Activated effector memory CD4-positive, alpha-beta T cell treated with anti-CD3 and anti-CD28 coated beads, Interleukin-2, amount 50 U/mL, for 16 hours (primary cell): ENCODE results near the gene CCDC187.

Experiments
- DNase-seq: peaks from one replicate; pipeline ENCODE4 v3.0.0-alpha.2; 2020

Gene CCDC187

GRCh38 chr9:136339173-136339957 is 35.5 kb upstream of the CCDC187 start:
- peak; percentile 77 for DNase-seq

DNA sequence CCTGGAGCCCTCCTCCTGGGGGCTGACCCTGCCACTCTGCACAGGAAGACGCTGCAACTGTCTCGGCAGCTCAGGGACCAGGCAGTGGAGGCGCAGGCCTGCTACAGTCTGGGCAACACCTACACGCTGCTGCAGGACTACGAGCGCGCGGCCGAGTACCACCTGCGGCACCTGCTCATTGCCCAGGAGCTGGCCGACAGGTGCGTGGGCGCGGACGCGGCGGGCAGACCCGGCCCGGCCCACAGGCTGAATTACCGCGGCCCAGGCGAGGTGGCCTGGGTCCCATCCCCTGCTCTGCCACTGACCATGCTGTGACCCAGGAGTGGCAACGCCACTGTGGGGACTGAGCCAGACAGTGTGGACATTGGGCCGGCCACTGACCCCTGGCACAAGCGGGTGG is 34.6 kb upstream of the CCDC187 start:
- DNase-seq = no peak

GRCh38 chr9:136337416-136338395 is 33.8 kb upstream of the CCDC187 start:
- DNase-seq = no peak

DNA sequence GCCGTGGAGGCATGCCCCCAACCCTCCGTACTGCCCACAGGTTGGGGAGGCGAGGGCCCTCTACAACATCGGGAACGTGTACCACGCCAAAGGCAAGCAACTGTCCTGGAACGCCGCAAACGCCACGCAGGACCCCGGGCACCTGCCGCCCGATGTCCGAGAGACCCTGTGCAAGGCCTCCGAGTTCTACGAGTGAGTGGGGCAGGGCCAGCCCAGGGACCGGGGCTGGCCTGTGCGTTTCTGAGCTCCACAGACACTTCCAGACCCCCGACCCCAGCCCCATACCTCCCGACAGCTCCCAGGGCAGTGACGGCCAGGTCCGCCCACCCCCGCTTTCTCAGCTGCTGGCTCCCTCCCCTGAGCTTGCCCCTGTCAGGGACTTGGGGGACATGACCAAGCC is 33.0 kb upstream of the CCDC187 start:
- DNase-seq = no peak

DNA sequence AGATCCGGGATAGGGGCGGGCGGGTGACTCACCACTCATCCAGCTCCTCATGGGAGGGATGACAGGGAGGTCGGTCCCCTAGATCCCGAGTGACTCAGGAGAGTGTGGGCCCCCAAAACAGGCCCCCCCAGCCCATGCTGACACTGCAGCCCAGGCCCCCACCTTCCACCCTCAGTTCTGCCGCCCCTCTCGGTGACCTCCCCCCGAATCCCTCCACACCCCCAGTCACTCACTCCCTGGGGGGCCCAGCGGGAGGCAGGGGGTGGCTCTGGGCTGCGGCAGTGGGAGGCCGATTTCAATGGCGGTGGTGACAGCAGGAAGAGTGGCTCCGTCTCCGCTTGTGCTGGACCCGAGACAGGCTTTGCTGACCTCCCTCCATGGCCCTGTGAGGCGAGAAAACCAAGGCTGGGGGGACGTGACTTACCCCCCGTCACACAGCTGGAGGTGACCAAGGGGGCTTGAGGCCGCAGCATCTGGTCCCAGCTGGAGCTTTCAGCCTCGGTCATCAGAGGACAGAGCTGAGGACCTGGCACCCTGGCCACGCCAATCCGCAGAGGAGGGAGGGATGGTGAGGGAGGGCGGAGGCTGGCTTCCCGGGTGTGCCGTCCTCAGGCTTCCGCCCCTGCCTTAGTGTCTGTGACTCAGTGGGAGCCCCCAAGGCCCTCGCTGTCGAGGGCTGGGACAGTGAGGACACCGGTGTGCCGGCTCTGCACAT is 32.4 kb upstream of the CCDC187 start:
- no peak for DNase-seq

GRCh38 chr9:136335296-136336155 is 31.6 kb upstream of the CCDC187 start:
- DNase-seq = no peak

DNA sequence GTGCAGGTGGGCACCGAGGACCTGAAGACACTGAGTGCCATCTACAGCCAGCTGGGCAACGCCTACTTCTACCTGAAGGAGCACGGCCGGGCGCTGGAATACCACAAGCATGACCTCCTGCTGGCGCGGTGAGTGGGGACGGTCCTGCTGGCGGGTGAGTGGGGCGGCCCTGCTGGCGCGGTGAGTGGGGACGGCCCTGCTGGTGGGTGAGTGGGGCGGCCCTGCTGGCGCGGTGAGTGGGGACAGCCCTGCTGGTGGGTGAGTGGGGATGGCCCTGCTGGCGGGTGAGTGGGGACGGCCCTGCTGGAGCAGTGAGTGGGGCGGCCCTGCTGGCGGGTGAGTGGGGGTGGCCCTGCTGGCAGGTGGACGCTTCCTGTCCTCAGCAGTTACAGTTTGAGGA is 30.6 kb upstream of the CCDC187 start:
- DNase-seq = no peak

- no peak for DNase-seq
Observed at GRCh38 chr9:136333486-136333885, 29.6 kb upstream of the CCDC187 start.

GRCh38 chr9:136333045-136333444 is 29.2 kb upstream of the CCDC187 start:
- no peak for DNase-seq

DNA sequence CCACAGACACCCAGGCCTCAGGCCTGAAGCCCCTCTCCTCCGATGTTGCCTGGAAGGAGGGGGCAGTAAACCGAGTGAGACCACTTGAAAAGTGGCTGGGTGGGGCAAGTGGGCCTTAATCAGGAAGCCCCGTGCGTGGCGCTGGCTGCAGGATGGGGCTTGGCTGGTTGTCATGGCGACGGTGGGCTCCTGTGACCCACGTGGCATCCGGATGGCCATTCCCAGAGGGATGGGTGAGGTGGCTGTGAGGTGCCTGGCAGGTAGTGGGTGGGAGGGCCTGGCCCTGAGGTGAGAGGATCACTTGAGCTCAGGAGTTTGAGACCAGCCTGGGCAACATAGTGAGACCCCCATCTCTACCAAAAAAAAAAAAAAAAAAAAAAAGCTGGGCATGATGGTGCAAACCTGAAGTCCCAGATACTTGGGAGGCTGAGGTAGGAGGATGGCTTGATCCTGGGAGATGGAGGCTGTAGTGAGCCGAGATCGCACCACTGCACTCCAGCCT is 28.6 kb upstream of the CCDC187 start:
- no peak for DNase-seq

DNA sequence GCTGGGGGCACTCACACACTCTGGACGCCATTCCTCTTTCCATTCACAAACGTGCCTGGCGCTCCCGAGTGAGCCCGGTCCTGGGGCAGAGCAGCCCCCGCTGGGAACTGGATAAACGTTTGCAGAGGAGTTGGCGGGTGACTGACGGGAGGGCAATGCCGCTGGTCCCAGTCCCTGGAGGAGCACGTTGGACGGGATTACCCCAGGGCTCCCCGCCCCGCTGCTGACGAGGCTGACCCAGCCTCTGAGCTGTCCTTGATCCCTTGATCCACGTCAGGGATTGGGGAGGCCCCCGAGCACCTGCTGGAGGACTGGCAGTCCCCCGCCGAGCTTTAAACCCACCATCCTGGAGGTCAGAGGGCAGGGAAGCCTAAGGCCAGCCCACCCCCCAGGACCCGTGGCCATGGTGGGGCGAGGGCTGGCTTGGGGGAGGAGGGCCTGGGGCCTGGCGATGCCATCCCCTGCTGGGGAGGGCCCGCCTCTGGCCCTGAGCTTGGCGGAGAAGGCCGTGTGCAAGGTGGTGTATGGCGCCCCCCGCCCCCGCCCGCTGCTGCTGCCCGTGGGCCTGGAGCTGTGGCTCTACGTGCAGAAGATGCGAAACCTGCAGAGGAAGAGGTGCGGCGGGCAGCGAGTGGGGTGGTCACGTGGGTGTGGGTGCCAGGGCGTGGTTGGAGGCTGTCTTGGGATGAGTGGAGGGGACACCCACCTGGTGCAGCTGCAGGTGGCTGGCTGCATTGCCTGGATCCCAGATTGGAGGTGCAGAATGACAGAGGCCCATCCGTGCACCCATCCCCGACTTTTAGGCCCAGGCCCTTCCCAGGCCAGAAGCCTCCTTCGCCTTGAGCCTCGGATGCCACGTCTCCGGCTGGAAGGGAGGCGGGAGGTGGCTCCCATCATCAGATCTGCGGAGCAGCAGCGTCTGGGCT is 27.9 kb upstream of the CCDC187 start:
- DNase-seq = no peak

DNA sequence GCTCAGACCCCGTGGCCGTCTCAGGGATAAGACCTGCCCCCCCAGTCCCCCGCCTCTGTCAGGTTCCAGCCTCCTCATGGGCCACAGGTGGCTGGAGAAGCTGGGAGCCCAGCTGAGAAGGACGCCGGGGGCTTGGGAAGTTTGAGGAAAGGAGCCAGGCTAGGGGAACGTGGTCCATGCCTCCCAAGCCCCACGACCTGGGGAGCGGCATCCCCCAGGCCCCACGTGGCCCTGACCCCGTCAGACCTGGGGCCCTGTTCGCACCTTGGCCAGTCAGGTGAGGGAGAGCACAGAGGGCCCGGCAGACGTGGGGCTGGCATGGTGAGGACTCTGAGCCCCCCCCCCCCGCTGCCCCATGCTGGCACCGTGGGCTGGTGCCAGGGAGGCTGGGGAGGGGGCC is 27.1 kb upstream of the CCDC187 start:
- DNase-seq = no peak

GRCh38 chr9:136330406-136330990 is 26.6 kb upstream of the CCDC187 start:
- no peak for DNase-seq

DNA sequence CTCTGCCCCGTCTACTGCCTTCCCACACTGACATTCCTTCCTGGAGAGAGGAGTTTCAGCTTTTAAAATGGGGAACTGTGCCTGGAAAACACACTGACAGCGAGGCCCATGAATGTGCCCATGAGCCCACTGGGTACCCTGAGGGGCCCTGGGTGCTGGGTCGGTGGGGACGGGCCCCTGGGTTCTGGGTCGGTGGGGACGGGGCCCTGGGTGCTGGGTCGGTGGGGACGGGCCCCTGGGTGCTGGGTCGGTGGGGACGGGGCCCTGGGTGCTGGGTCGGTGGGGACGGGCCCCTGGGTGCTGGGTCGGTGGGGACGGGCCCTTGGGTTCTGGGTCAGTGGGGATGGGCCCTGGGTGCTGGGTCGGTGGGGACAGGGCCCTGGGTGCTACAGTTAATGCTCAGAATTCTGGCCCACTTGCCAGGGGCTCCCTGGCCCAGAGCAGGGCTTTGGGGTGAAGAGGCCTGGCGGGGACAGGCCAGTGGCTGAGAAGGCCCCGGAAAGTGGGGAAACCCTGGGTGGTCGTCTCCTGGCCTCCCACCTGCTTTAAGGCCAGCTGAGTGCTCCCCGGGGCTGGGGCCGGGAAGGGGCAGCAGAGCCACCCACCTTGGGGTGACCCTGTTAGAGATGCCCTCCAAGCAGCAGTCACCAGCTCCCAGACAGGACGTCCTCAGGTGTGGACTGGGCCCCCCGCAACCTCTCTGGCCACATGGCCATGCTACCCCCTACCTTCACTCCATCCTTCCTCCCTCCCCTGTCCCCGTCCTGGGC is 25.9 kb upstream of the CCDC187 start:
- no peak for DNase-seq

DNA sequence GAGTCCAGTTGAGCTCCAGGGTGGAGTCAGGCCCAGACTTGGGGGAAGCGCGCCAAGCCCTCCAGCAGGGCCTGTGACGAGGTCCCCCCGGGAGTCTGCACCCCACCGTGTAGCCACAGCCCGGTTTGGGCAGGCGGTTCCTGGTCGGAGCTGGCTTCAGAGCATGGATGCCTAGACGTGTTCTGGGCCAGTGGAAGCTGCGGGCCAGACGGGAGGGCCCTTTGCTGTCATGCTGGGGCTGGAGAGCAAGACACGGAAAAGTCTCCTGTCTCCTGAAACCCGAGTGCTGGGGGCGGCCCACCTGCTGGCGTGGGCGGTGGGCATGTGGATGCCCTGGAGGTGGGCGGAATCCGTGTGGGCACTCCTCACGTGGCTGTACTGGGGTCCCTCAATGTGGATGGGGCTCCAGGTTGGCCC is 25.3 kb upstream of the CCDC187 start:
- no peak for DNase-seq

- DNase-seq = no peak
Observed at GRCh38 chr9:136328622-136329041, 24.7 kb upstream of the CCDC187 start.

DNA sequence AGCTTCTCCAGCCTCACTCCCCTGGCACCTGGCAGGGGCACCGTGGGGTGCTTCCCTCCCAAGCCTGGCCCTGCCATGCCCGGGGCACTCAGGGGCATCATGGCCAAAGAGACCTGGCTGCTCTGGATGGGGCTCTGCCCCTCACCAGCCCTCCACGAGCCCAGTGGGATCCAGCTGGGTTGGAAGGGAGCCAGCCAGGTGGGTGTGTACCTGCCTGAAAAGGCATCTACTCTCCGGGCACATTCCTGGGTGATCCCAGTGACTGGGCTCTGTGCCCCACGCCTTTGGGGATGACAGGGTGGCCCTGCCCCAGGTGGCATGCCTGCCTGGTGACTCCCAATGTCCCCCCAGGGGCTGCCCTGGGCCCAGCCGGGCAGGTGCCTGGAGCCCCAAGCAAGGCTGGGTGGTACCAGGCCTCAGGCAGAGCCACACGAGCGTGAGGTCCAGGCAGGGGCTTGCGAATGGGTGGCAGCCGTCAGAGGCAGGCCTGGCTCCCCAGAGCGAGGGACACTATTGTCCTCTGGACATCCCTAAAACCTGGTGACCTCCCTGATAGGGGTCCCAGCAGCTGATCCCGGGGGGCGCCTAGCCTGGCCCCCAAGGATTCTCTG is 24.2 kb upstream of the CCDC187 start:
- DNase-seq = no peak

DNA sequence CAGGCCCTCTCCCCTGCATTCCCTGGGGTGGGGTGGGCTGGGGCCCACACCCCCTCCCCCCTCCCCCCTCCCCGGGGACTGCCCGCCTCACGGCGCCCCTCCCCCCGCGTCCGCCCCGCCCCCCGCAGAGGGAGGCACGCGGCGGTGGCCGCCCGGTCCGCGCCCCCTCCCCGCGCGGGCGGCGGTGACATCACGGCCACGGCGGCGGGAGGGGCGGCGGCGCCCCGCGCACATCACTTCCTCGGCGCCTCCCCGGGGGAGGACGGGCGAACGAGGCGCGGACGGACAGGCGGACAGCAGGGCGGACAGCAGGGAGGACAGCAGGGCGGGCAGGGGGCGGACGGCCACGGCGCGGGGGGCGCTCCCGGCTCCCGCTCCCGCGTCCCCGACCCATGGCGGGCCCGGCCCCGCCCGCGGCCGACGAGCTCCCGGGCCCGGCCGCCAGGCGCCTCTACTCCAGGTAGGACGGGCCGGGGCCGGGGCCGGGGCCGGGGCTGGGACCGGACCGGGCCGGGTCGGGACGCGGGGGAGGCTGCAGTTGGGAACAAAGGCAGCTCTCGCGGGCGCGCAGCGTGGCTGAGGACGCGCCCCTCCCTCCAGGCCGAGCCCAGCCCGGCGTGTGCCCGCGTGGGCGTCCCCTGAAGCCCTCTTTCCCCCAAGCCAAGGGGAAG is 23.5 kb upstream of the CCDC187 start, which contains the start of gene GPSM1:
GPSM1 (plus strand) TSS at position 236 of the 671 bp plus-strand sequence; CDS start at position 393, 157 bp downstream.
- peak; percentile 79 for DNase-seq
